HG03135 (cell line): ENCODE data around the gene TIGD6.
"Not testable (repeated sequence)": the region's sequence is repeated elsewhere in the genome, so short reads cannot be mapped to it uniquely, and the experiment has no call there.

Source experiments
- ATAC-seq: cut with Tn5 transposase; IDR thresholded peaks from one replicate; pipeline ENCODE4 v1.9.1; 2021; ENCODE audit warnings: mild to moderate bottlenecking, moderate library complexity; ENCODE audit not compliant: unreplicated experiment

Gene TIGD6

DNA sequence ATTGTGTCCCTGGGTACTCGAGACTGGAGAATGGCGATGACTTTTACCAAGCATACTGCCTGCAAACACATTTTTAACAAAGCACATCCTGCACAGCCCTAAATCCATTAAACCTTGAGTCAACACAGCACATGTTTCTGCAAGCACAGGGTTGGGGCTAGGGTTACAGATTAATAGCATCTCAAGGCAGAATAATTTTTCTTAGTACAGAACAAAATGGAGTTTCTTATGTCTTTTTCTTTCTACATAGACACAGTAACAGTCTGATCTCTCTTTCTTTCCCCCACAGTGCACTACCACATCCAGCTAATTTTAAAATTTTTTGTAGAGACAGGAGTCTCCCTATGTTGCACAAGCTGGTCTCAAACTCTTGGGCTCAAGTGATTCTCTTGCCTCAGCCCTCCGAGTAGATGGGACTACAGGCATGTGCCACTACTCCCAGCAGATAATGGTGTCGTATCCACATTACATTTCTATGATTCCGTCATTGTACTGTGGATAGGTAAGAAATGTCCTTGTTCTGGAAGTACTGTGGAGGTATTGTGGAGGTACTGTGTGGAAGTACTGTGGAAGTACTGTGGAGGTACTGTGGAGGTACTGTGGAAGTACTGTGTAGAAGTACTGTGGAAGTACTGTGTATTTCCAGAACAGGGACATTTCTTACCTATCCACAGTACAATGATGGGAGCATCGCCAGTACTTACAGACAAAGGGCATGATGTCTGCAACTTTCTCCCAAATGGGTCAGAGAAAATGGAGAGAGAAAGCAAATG lies 57.1 kb downstream of the TIGD6 start:
- ATAC-seq: not testable (repeated sequence)
